HEK293 (cell line): ENCODE data around the gene ITPKC.

Experiments
- CTCF ChIA-PET: fragments of 350-600 bp; formaldehyde crosslinking; extraction: SDS; loops from one replicate; lab custom pipeline; 2021; ENCODE audit warnings: antibody characterized with exemption; lab: Yijun Ruan, JAX
- POLR2A ChIA-PET: fragments of 300-600 bp; formaldehyde crosslinking; extraction: SDS; loops from one replicate; lab custom pipeline; 2020; ENCODE audit warnings: antibody characterized with exemption, inconsistent platforms; lab: Yijun Ruan, JAX
- H3K27ac ChIP-seq: fragments of 200-500 bp; sonication (Bioruptor generic); 2 replicates; pipeline ENCODE4 v1.5.1; 2014; ENCODE audit warnings: low read depth, low read length, control low read depth, inconsistent platforms; ENCODE audit errors: extremely low read depth
- H3K36me3 ChIP-seq, 2 experiments: fragments of 200-500 bp in 1 of 2; sonication (Bioruptor generic) in 1 of 2; 1 replicate in 1 of 2; 2 replicates in 1 of 2; pipeline ENCODE4 v1.5.1; 2014 to 2017; ENCODE audit warnings: inconsistent platforms in 2 of 2, low read length in 2 of 2; ENCODE audit not compliant: control insufficient read depth in 2 of 2, insufficient read depth in 1 of 2
- H3K4me1 ChIP-seq: fragments of 200-500 bp; sonication (Bioruptor generic); 2 replicates; pipeline ENCODE4 v1.5.1; 2014; ENCODE audit warnings: mild to moderate bottlenecking, low read length, inconsistent platforms; ENCODE audit not compliant: control insufficient read depth, insufficient read depth
- H3K4me3 ChIP-seq: 2 replicates; pipeline ENCODE4 v1.5.1; 2011; ENCODE audit warnings: low read depth, mild to moderate bottlenecking, control low read depth, low read length, moderate library complexity
- H3K9me3 ChIP-seq: fragments of 200-500 bp; sonication (Bioruptor generic); 2 replicates; pipeline ENCODE4 v1.5.1; 2014; ENCODE audit warnings: low read depth, low read length, inconsistent platforms; ENCODE audit not compliant: control insufficient read depth, insufficient read depth
- EGR2 ChIP-seq: fragments of 450-650 bp; formaldehyde crosslinking; IDR thresholded peaks from 2 replicates; pipeline ENCODE4 v1.5.1; 2016; ENCODE audit warnings: low read depth, missing biosample characterization, missing genetic modification characterization
- FEZF1 ChIP-seq: fragments of 450-650 bp; formaldehyde crosslinking; IDR thresholded peaks from 2 replicates; pipeline ENCODE4 v1.5.1; 2016; ENCODE audit warnings: missing biosample characterization, missing genetic modification characterization
- GFI1B ChIP-seq: fragments of 450-650 bp; formaldehyde crosslinking; IDR thresholded peaks from 2 replicates; pipeline ENCODE4 v1.5.1; 2016; ENCODE audit warnings: missing biosample characterization, missing genetic modification characterization
- KLF7 ChIP-seq: fragments of 450-650 bp; formaldehyde crosslinking; IDR thresholded peaks from 2 replicates; pipeline ENCODE4 v1.5.1; 2016; ENCODE audit warnings: missing biosample characterization, missing genetic modification characterization, borderline replicate concordance
- OVOL3 ChIP-seq: fragments of 450-650 bp; formaldehyde crosslinking; IDR thresholded peaks from 2 replicates; pipeline ENCODE4 v1.5.1; 2016; ENCODE audit warnings: missing biosample characterization, missing genetic modification characterization
- SP3 ChIP-seq: fragments of 450-650 bp; formaldehyde crosslinking; IDR thresholded peaks from 2 replicates; pipeline ENCODE4 v1.5.1; 2016; ENCODE audit warnings: missing biosample characterization, missing genetic modification characterization
- TCF7L2 ChIP-seq: IDR thresholded peaks from 2 replicates; pipeline ENCODE4 v1.6.1; 2011; ENCODE audit warnings: low read depth, mild to moderate bottlenecking, inconsistent platforms, low read length, moderate library complexity, borderline replicate concordance
- YY1 ChIP-seq: fragments of 450-650 bp; formaldehyde crosslinking; IDR thresholded peaks from 2 replicates; pipeline ENCODE4 v1.5.1; 2018; ENCODE audit warnings: missing biosample characterization, missing genetic modification characterization
- YY2 ChIP-seq: fragments of 450-650 bp; formaldehyde crosslinking; IDR thresholded peaks from 2 replicates; pipeline ENCODE4 v1.5.1; 2016; ENCODE audit warnings: missing biosample characterization, missing genetic modification characterization
- ZBTB1 ChIP-seq: fragments of 450-650 bp; formaldehyde crosslinking; IDR thresholded peaks from 2 replicates; pipeline ENCODE4 v1.5.1; 2016; ENCODE audit warnings: missing biosample characterization, missing genetic modification characterization
- ZBTB48 ChIP-seq: fragments of 450-650 bp; formaldehyde crosslinking; IDR thresholded peaks from 2 replicates; pipeline ENCODE4 v1.5.1; 2016; ENCODE audit warnings: missing biosample characterization, missing genetic modification characterization
- ZFP37 ChIP-seq: fragments of 450-650 bp; formaldehyde crosslinking; IDR thresholded peaks from 2 replicates; pipeline ENCODE4 v1.5.1; 2016; ENCODE audit warnings: missing biosample characterization, missing genetic modification characterization
- ZFP69B ChIP-seq: fragments of 450-650 bp; formaldehyde crosslinking; IDR thresholded peaks from 2 replicates; pipeline ENCODE4 v1.5.1; 2016; ENCODE audit warnings: missing biosample characterization, missing genetic modification characterization
- ZNF121 ChIP-seq: fragments of 450-650 bp; formaldehyde crosslinking; IDR thresholded peaks from 2 replicates; pipeline ENCODE4 v1.5.1; 2016; ENCODE audit warnings: missing biosample characterization, missing genetic modification characterization
- ZNF133 ChIP-seq: fragments of 450-650 bp; formaldehyde crosslinking; IDR thresholded peaks from 2 replicates; pipeline ENCODE4 v1.5.1; 2016; ENCODE audit warnings: missing biosample characterization, missing genetic modification characterization
- ZNF24 ChIP-seq: fragments of 450-650 bp; formaldehyde crosslinking; IDR thresholded peaks from 2 replicates; pipeline ENCODE4 v1.5.1; 2016; ENCODE audit warnings: missing biosample characterization, missing genetic modification characterization
- ZNF248 ChIP-seq: fragments of 450-650 bp; formaldehyde crosslinking; IDR thresholded peaks from 2 replicates; pipeline ENCODE4 v1.5.1; 2017; ENCODE audit warnings: missing biosample characterization, missing genetic modification characterization
- ZNF366 ChIP-seq: fragments of 450-650 bp; formaldehyde crosslinking; conservative IDR thresholded peaks from 2 replicates; pipeline ENCODE4 v1.5.1; 2016; ENCODE audit warnings: missing biosample characterization, missing genetic modification characterization
- ZNF37A ChIP-seq: fragments of 450-650 bp; IDR thresholded peaks from 2 replicates; pipeline ENCODE4 v1.5.1; 2018; ENCODE audit warnings: missing biosample characterization, missing genetic modification characterization
- ZNF391 ChIP-seq: fragments of 450-650 bp; formaldehyde crosslinking; IDR thresholded peaks from 2 replicates; pipeline ENCODE4 v1.5.1; 2016; ENCODE audit warnings: low read depth, missing biosample characterization, missing genetic modification characterization, borderline replicate concordance
- ZNF510 ChIP-seq: fragments of 450-650 bp; formaldehyde crosslinking; IDR thresholded peaks from 2 replicates; pipeline ENCODE4 v1.5.1; 2018; ENCODE audit warnings: mild to moderate bottlenecking, missing genetic modification characterization, missing biosample characterization; ENCODE audit not compliant: insufficient replicate concordance
- ZNF529 ChIP-seq: fragments of 450-650 bp; formaldehyde crosslinking; IDR thresholded peaks from 2 replicates; pipeline ENCODE4 v1.5.1; 2017; ENCODE audit warnings: missing genetic modification characterization, missing biosample characterization; ENCODE audit not compliant: insufficient replicate concordance
- ZNF530 ChIP-seq: fragments of 450-650 bp; formaldehyde crosslinking; IDR thresholded peaks from 2 replicates; pipeline ENCODE4 v1.5.1; 2016; ENCODE audit warnings: low read depth, missing biosample characterization, missing genetic modification characterization
- ZNF560 ChIP-seq: fragments of 450-650 bp; formaldehyde crosslinking; IDR thresholded peaks from 2 replicates; pipeline ENCODE4 v1.5.1; 2017; ENCODE audit warnings: missing biosample characterization, missing genetic modification characterization, borderline replicate concordance
- ZNF585B ChIP-seq: fragments of 450-650 bp; formaldehyde crosslinking; IDR thresholded peaks from 2 replicates; pipeline ENCODE4 v1.5.1; 2016; ENCODE audit warnings: missing biosample characterization, missing genetic modification characterization
- ZNF654 ChIP-seq: fragments of 450-650 bp; formaldehyde crosslinking; IDR thresholded peaks from 2 replicates; pipeline ENCODE4 v1.5.1; 2016; ENCODE audit warnings: low read depth, missing biosample characterization, missing genetic modification characterization
- ZNF664 ChIP-seq: fragments of 450-650 bp; formaldehyde crosslinking; IDR thresholded peaks from 2 replicates; pipeline ENCODE4 v1.5.1; 2016; ENCODE audit warnings: missing biosample characterization, missing genetic modification characterization
- ZNF670 ChIP-seq: fragments of 450-650 bp; formaldehyde crosslinking; IDR thresholded peaks from 2 replicates; pipeline ENCODE4 v1.5.1; 2016; ENCODE audit warnings: missing biosample characterization, missing genetic modification characterization, low read depth
- ZNF777 ChIP-seq: fragments of 450-650 bp; formaldehyde crosslinking; IDR thresholded peaks from 2 replicates; pipeline ENCODE4 v1.5.1; 2017; ENCODE audit warnings: missing biosample characterization, missing genetic modification characterization, borderline replicate concordance
- TF ChIP-seq, protein P1 (sequence below): fragments of 450-650 bp; formaldehyde crosslinking; IDR thresholded peaks from 2 replicates; pipeline ENCODE4 v1.5.1; 2016; ENCODE audit warnings: missing biosample characterization, missing genetic modification characterization
- TF ChIP-seq, protein P2 (sequence below): fragments of 450-650 bp; formaldehyde crosslinking; IDR thresholded peaks from 2 replicates; pipeline ENCODE4 v1.5.1; 2017; ENCODE audit warnings: missing biosample characterization, missing genetic modification characterization
- TF ChIP-seq, protein P3 (sequence below): fragments of 450-650 bp; formaldehyde crosslinking; IDR thresholded peaks from 2 replicates; pipeline ENCODE4 v1.5.1; 2016; ENCODE audit warnings: missing biosample characterization, missing genetic modification characterization
- TF ChIP-seq, protein P4 (sequence below): fragments of 450-650 bp; formaldehyde crosslinking; IDR thresholded peaks from 2 replicates; pipeline ENCODE4 v1.5.1; 2016; ENCODE audit warnings: missing biosample characterization, missing genetic modification characterization, borderline replicate concordance

Gene ITPKC

DNA sequence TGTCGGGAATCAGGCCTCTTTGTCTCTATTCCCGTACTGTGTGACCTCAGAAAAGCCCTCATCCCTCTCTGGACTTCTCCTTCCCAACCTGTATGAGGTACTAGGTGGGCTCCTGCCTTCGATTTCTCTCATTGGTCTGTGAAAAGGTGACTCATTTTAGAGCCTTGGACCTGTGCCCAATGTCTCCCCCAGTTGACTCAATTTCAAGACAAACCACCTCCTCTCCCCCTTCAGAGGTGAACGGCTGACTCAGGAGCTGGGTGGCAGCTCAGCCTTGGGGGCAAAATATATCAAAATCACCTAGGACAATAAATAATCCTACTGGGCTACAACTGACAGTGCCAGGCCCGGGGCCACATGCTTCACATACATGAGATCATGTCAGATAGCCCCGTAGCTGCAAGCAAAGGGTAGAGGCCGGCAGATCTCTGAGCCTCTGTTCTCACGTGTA, 856 bp upstream of the ITPKC start:
- H3K4me1 ChIP-seq = peaks cover 47% of the 10 kb centered on the region
- ChIA-PET POLR2A (interaction anchor here (0.5 to 2.4 kb wide), 26 partner anchors 8 to 547 kb away, joined by 3 to 49 read pairs (median 6); partner anchors contain the start of genes ACTMAP, EGLN2, HNRNPUL1 and NUMBL), CTCF (interaction anchor here (0.6 to 1.4 kb wide), 10 partner anchors 24 to 259 kb away, joined by 3 to 8 read pairs (median 4); partner anchors contain the start of gene EGLN2)
- peak overlapping the region; percentile 60 for H3K4me3 ChIP-seq
- H3K36me3 ChIP-seq = peaks cover 27 to 46% of the 10 kb centered on the region in 2 experiments
- peak overlapping the region; percentile 86 for H3K27ac ChIP-seq
- H3K9me3 ChIP-seq = no peaks in the 10 kb centered on the region
- TF ChIP-seq ZNF37A (tag by site-specific recombination) = no peak
- TF ChIP-seq ZFP69B (tag by site-specific recombination) = no peak
- TF ChIP-seq ZNF585B (tag by site-specific recombination) = no peak
- TF ChIP-seq ZNF510 (tag by site-specific recombination) = no peak
- TF ChIP-seq YY2 (tag by site-specific recombination) = no peak
- TF ChIP-seq, protein P1, sequence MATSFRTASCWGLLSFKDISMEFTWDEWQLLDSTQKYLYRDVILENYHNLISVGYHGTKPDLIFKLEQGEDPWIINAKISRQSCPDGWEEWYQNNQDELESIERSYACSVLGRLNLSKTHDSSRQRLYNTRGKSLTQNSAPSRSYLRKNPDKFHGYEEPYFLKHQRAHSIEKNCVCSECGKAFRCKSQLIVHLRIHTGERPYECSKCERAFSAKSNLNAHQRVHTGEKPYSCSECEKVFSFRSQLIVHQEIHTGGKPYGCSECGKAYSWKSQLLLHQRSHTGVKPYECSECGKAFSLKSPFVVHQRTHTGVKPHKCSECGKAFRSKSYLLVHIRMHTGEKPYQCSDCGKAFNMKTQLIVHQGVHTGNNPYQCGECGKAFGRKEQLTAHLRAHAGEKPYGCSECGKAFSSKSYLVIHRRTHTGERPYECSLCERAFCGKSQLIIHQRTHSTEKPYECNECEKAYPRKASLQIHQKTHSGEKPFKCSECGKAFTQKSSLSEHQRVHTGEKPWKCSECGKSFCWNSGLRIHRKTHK = no peak
- TF ChIP-seq KLF7 = no peak
- TF ChIP-seq, protein P2, sequence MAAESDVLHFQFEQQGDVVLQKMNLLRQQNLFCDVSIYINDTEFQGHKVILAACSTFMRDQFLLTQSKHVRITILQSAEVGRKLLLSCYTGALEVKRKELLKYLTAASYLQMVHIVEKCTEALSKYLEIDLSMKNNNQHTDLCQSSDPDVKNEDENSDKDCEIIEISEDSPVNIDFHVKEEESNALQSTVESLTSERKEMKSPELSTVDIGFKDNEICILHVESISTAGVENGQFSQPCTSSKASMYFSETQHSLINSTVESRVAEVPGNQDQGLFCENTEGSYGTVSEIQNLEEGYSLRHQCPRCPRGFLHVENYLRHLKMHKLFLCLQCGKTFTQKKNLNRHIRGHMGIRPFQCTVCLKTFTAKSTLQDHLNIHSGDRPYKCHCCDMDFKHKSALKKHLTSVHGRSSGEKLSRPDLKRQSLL (tag by site-specific recombination) = 0 out of 2 replicates have a peak, but pooled peaks have one; percentile 16
- TF ChIP-seq ZNF560 (tag by site-specific recombination) = no peak
- peak; percentile 89 for TF ChIP-seq ZNF366 (tag by site-specific recombination)
- no peak; the same call in 1 of the 2 replicates for TF ChIP-seq ZNF654
- no peak for TF ChIP-seq ZNF777 (tag by site-specific recombination)
- TF ChIP-seq ZBTB48 (tag by site-specific recombination) = no peak
- peak; percentile 55 for TF ChIP-seq ZNF391 (tag by site-specific recombination)
- 0 out of 2 replicates have a peak, but pooled peaks have one; percentile 3 for TF ChIP-seq FEZF1 (tag by site-specific recombination)
- TF ChIP-seq ZNF248 = no peak
- no peak for TF ChIP-seq ZNF529 (tag by site-specific recombination)
- TF ChIP-seq YY1 = no peak
- TF ChIP-seq ZNF664 = no peak
- no peak for TF ChIP-seq ZNF24 (tag by site-specific recombination)
- TF ChIP-seq ZBTB1 (tag by site-specific recombination) = 0 out of 2 replicates have a peak, but pooled peaks have one; percentile 3
- TF ChIP-seq ZNF121 (tag by site-specific recombination) = no peak
- TF ChIP-seq ZNF670 = no peak
- no peak for TF ChIP-seq GFI1B (tag by site-specific recombination)
- no peak for TF ChIP-seq TCF7L2
- no peak; the same call in 1 of the 2 replicates for TF ChIP-seq ZFP37 (tag by site-specific recombination)
- no peak for TF ChIP-seq EGR2 (tag by site-specific recombination)
- TF ChIP-seq, protein P3, sequence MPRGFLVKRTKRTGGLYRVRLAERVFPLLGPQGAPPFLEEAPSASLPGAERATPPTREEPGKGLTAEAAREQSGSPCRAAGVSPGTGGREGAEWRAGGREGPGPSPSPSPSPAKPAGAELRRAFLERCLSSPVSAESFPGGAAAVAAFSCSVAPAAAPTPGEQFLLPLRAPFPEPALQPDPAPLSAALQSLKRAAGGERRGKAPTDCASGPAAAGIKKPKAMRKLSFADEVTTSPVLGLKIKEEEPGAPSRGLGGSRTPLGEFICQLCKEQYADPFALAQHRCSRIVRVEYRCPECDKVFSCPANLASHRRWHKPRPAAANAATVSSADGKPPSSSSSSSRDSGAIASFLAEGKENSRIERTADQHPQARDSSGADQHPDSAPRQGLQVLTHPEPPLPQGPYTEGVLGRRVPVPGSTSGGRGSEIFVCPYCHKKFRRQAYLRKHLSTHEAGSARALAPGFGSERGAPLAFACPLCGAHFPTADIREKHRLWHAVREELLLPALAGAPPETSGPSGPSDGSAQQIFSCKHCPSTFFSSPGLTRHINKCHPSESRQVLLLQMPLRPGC = no peak; the same call in 1 of the 2 replicates
- no peak for TF ChIP-seq ZNF133 (tag by site-specific recombination)
- TF ChIP-seq OVOL3 (tag by site-specific recombination) = no peak
- TF ChIP-seq SP3 = no peak
- TF ChIP-seq, protein P4, sequence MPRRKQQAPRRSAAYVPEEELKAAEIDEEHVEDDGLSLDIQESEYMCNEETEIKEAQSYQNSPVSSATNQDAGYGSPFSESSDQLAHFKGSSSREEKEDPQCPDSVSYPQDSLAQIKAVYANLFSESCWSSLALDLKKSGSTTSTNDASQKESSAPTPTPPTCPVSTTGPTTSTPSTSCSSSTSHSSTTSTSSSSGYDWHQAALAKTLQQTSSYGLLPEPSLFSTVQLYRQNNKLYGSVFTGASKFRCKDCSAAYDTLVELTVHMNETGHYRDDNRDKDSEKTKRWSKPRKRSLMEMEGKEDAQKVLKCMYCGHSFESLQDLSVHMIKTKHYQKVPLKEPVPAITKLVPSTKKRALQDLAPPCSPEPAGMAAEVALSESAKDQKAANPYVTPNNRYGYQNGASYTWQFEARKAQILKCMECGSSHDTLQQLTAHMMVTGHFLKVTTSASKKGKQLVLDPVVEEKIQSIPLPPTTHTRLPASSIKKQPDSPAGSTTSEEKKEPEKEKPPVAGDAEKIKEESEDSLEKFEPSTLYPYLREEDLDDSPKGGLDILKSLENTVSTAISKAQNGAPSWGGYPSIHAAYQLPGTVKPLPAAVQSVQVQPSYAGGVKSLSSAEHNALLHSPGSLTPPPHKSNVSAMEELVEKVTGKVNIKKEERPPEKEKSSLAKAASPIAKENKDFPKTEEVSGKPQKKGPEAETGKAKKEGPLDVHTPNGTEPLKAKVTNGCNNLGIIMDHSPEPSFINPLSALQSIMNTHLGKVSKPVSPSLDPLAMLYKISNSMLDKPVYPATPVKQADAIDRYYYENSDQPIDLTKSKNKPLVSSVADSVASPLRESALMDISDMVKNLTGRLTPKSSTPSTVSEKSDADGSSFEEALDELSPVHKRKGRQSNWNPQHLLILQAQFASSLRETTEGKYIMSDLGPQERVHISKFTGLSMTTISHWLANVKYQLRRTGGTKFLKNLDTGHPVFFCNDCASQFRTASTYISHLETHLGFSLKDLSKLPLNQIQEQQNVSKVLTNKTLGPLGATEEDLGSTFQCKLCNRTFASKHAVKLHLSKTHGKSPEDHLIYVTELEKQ = peak; percentile 49; the same call in 1 of the 2 replicates
- TF ChIP-seq ZNF530 (tag by site-specific recombination) = no peak
